MCF 10A (cell line): ENCODE measurements around the gene ABHD2. TPM values are rescaled to one million over a fixed set of nuclear protein-coding genes. Genes with fewer than 3 reads are reported as not detected.

ENCODE experiments used
- BruUV-seq: library from RNA; stranded (reverse); fragments of 400-500 nt; replicated peaks from 2 replicates; lab custom pipeline; 2021; lab: Mats Ljungman, UMichigan
- CTCF ChIA-PET: fragments of 300-600 bp; sonication (Branson Sonifier 250); formaldehyde crosslinking; extraction: SDS; loops from one replicate; lab custom pipeline; 2021; ENCODE audit warnings: antibody characterized with exemption, inconsistent platforms; lab: Yijun Ruan, JAX
- POLR2A ChIA-PET: fragments of 300-600, 350-650 bp; sonication (Branson Sonifier 250); formaldehyde crosslinking; extraction: SDS; loops from one replicate; lab custom pipeline; 2020; ENCODE audit warnings: antibody characterized with exemption, inconsistent platforms; lab: Yijun Ruan, JAX
- DNase-seq: peaks from one replicate; pipeline ENCODE4 v3.0.0-alpha.2; 2018; ENCODE audit not compliant: unreplicated experiment
- H3K27ac Mint-ChIP-seq: one replicate; pipeline ENCODE4 v1.8.0; 2022; ENCODE audit warnings: mild to moderate bottlenecking, low read depth, mixed read lengths; ENCODE audit not compliant: unreplicated experiment
- H3K27me3 Mint-ChIP-seq: one replicate; pipeline ENCODE4 v1.8.0; 2022; ENCODE audit warnings: mixed read lengths; ENCODE audit not compliant: insufficient read depth, unreplicated experiment
- H3K36me3 Mint-ChIP-seq: one replicate; pipeline ENCODE4 v1.8.0; 2022; ENCODE audit warnings: mild to moderate bottlenecking, moderate library complexity, mixed read lengths; ENCODE audit not compliant: insufficient read depth, unreplicated experiment
- H3K4me1 Mint-ChIP-seq: one replicate; pipeline ENCODE4 v1.8.0; 2022; ENCODE audit warnings: mixed read lengths; ENCODE audit not compliant: insufficient read depth, unreplicated experiment
- H3K4me3 Mint-ChIP-seq: one replicate; pipeline ENCODE4 v1.8.0; 2022; ENCODE audit warnings: mild to moderate bottlenecking, moderate library complexity, mixed read lengths; ENCODE audit not compliant: unreplicated experiment
- H3K9me3 Mint-ChIP-seq: one replicate; pipeline ENCODE4 v1.8.0; 2022; ENCODE audit warnings: mixed read lengths; ENCODE audit not compliant: unreplicated experiment
- intact Hi-C: fragments of 100-400 bp; cut with micrococcal nuclease; formaldehyde crosslinking; loops from 2 replicates; pipeline ENCODE4 v1.14.1; 2022
- total RNA-seq: library from RNA; stranded (reverse); gene quantifications from 2 replicates; pipeline ENCODE4 v1.2.3, GENCODE V29; 2022
- TF ChIP-seq, protein P1 (sequence below): fragments of 200-600 bp; IDR thresholded peaks from one replicate; pipeline ENCODE4 v1.8.0; 2022; ENCODE audit warnings: antibody characterized with exemption, mild to moderate bottlenecking; ENCODE audit not compliant: unreplicated experiment

Gene ABHD2
- total RNA-seq, 1 experiment from 2014 or later = 47.7 TPM

DNA sequence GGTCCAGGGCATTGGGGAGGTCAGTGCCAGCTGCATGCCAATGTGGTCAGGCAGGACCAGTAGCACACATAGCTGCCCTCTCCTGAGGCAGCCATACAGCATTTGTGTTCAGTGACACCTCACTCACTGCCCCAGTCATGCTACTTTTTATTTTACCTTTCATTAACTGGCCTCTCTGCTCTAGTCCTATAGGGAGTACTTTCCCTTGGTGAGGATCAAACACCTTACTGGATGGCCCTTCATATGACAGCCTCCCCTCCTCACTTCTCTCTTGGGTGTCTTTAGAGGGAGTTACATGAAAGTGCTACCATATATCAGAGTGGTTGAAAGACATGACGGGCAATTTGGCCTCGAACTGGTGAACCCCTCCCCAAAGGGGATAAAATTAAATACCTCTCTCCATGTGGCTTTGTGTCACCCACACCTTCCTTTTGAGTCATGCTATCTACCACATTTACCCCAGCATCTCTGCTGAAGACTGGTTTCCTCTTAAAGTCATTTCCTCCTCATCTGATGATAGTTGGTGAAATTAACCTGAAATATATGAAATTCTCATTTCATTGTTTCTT is 115.5 kb downstream of the ABHD2 start:
- intact Hi-C loops = no loop called here
- CTCF ChIA-PET = interaction anchor here (0.6 kb wide), 1 partner anchor 38 kb away, joined by 5 read pairs; no protein-coding TSS in a partner anchor

DNA sequence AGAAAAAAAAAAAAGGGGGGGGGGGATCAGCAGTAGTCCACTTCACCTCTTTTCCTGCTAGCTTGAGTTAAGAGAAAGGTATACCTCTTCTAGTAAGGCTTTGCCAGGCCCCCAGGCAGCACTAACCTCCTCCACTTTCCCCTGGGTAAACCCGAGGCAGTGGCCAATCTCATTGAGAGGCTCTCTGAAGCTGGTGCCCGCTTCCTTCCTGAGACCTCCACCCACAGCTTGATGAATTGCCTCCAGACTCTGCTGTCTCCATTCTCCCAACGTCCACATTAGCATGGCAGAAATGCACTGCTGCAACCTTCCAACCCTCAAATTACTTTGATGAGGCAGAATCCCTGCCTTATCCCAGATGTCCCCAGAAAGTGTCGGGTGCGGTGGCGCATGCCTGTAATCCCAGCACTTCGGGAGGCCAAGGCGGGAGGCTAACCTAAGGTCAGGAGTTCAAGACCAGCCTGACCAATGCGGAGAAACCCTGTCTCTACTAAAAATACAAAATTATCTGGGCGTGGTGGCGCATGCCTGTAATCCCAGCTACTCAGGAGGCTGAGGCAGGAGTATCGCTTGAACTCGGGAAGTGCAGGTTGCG is 117.8 kb downstream of the ABHD2 start:
- CTCF ChIA-PET = interaction anchor here (0.6 to 3.7 kb wide), 46 partner anchors 10 to 568 kb away, joined by 3 to 78 read pairs (median 6); partner anchors contain the start of genes ABHD2, FANCI and RLBP1
- no peak overlapping the region for H3K4me3 Mint-ChIP-seq
- no peaks in the 10 kb centered on the region for H3K9me3 Mint-ChIP-seq
- H3K27ac Mint-ChIP-seq = no peak overlapping the region
- DNase-seq = no peak
- intact Hi-C loops = no loop called here
- H3K36me3 Mint-ChIP-seq = peaks cover 6% of the 10 kb centered on the region
- H3K27me3 Mint-ChIP-seq = no peaks in the 10 kb centered on the region
- POLR2A ChIA-PET = interaction anchor here (1.1 to 1.2 kb wide), 2 partner anchors 37 to 95 kb away, joined by 3 read pairs; partner anchors contain the start of gene FANCI
- no peaks in the 10 kb centered on the region for H3K4me1 Mint-ChIP-seq
- no TSS peak for BruUV-seq
- TF ChIP-seq, protein P1, sequence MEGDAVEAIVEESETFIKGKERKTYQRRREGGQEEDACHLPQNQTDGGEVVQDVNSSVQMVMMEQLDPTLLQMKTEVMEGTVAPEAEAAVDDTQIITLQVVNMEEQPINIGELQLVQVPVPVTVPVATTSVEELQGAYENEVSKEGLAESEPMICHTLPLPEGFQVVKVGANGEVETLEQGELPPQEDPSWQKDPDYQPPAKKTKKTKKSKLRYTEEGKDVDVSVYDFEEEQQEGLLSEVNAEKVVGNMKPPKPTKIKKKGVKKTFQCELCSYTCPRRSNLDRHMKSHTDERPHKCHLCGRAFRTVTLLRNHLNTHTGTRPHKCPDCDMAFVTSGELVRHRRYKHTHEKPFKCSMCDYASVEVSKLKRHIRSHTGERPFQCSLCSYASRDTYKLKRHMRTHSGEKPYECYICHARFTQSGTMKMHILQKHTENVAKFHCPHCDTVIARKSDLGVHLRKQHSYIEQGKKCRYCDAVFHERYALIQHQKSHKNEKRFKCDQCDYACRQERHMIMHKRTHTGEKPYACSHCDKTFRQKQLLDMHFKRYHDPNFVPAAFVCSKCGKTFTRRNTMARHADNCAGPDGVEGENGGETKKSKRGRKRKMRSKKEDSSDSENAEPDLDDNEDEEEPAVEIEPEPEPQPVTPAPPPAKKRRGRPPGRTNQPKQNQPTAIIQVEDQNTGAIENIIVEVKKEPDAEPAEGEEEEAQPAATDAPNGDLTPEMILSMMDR = no peak

More for the DNA sequence above, 115.5 kb downstream of the ABHD2 start:
- no TSS peak for BruUV-seq
- POLR2A ChIA-PET = interaction anchor here (1.1 kb wide), 1 partner anchor 40 kb away, joined by 3 read pairs; the partner anchor contains the start of gene FANCI
- no peaks in the 10 kb centered on the region for H3K4me1 Mint-ChIP-seq
- H3K4me3 Mint-ChIP-seq = no peak overlapping the region
- H3K36me3 Mint-ChIP-seq = peaks cover 15% of the 10 kb centered on the region
- TF ChIP-seq, protein P1 = no peak
- no peak for DNase-seq
- H3K27ac Mint-ChIP-seq = no peak overlapping the region
- H3K9me3 Mint-ChIP-seq = no peaks in the 10 kb centered on the region
- no peaks in the 10 kb centered on the region for H3K27me3 Mint-ChIP-seq

DNA sequence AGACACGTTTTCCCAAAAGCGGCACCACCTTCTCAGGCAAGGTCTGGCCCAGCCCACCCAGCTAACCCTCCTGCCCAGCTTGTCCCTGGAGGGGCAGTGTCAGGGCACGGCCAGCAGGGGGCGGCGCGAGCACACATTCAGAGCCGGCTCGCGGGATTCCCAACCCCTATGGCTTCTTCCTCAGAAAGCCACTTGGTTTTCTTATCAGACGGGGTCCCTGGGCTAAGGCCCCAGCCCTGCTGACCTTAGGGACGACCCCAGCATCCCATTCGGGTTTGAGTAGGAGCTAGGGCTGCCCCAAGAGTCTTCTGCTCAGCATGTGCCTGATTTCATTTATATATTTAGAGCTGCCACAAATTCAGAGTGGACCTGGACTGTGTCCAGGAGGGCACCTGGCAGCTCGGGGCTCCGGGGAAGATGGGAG is 118.7 kb downstream of the ABHD2 start:
- intact Hi-C loops = loop anchor here (1.0 kb wide), 2 partner anchors 36 to 93 kb away; partner anchors contain the start of gene FANCI
- DNase-seq = peak; percentile 80
- CTCF ChIA-PET = interaction anchor here (0.6 to 3.7 kb wide), 52 partner anchors 11 to 302 kb away, joined by 3 to 78 read pairs (median 6); partner anchors contain the start of genes ABHD2, FANCI and RLBP1
- no TSS peak for BruUV-seq
- no peaks in the 10 kb centered on the region for H3K9me3 Mint-ChIP-seq
- TF ChIP-seq, protein P1 = peak; percentile 95
- H3K27ac Mint-ChIP-seq = no peak overlapping the region
- no peaks in the 10 kb centered on the region for H3K27me3 Mint-ChIP-seq
- POLR2A ChIA-PET = interaction anchor here (0.5 to 1.2 kb wide), 3 partner anchors 33 to 94 kb away, joined by 3 read pairs; partner anchors contain the start of gene FANCI
- peak overlapping the region; percentile 38 for H3K4me3 Mint-ChIP-seq
- no peaks in the 10 kb centered on the region for H3K4me1 Mint-ChIP-seq
- no peaks in the 10 kb centered on the region for H3K36me3 Mint-ChIP-seq

DNA sequence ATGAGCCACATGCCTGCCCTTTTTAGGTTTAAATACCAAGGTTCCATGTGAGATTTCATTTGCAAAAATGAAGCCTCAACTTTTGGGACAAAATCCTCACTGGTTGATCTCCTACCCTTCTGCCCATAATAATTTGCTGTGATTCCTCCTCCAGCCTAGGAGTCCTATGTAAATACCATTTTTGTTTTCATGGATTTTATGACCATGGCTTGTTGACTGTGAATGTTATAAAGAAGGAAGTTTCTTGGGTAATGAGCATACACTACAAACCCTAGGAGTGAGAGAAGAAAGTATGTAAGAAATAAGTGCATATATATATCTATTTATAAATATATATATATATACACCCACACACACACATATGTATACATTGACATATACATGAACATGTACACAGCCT is 120.0 kb downstream of the ABHD2 start:
- TF ChIP-seq, protein P1 = no peak
- Mint-ChIP-seq H3K9me3 (no peaks in the 10 kb centered on the region), H3K27ac (no peak overlapping the region), H3K4me1 (no peaks in the 10 kb centered on the region), H3K4me3 (no peak overlapping the region), H3K27me3 (no peaks in the 10 kb centered on the region), H3K36me3 (no peaks in the 10 kb centered on the region)
- intact Hi-C loops = no loop called here
- CTCF ChIA-PET = interaction anchor here (2.0 to 3.3 kb wide), 8 partner anchors 13 to 150 kb away, joined by 10 to 78 read pairs (median 14); no protein-coding TSS in a partner anchor
- POLR2A ChIA-PET = no interaction called here
- no peak for DNase-seq
- no TSS peak for BruUV-seq
